Osteocyte (in vitro differentiated cells): Measurements from ENCODE around the gene ZNF385B. TPM values are rescaled to one million over a fixed set of nuclear protein-coding genes. Genes with fewer than 3 reads are reported as not detected.

Experiments used
- DNase-seq: peaks from one replicate; pipeline ENCODE4 v3.0.0; 2021; ENCODE audit warnings: mixed read lengths; ENCODE audit not compliant: unreplicated experiment; ENCODE audit errors: extremely low spot score
- H3K27ac Mint-ChIP-seq: one replicate; pipeline ENCODE4 v1.8.0; 2021; ENCODE audit warnings: mild to moderate bottlenecking, mixed read lengths; ENCODE audit not compliant: unreplicated experiment
- H3K27me3 Mint-ChIP-seq: one replicate; pipeline ENCODE4 v1.8.0; 2021; ENCODE audit warnings: mixed read lengths; ENCODE audit not compliant: unreplicated experiment
- H3K36me3 Mint-ChIP-seq: one replicate; pipeline ENCODE4 v1.8.0; 2021; ENCODE audit warnings: mixed read lengths; ENCODE audit not compliant: unreplicated experiment
- H3K4me1 Mint-ChIP-seq: one replicate; pipeline ENCODE4 v1.8.0; 2021; ENCODE audit warnings: mixed read lengths; ENCODE audit not compliant: unreplicated experiment
- H3K4me3 Mint-ChIP-seq: one replicate; pipeline ENCODE4 v1.8.0; 2021; ENCODE audit warnings: mild to moderate bottlenecking, moderate library complexity, mixed read lengths; ENCODE audit not compliant: unreplicated experiment
- H3K9me3 Mint-ChIP-seq: one replicate; pipeline ENCODE4 v1.8.0; 2021; ENCODE audit warnings: mixed read lengths; ENCODE audit not compliant: unreplicated experiment
- total RNA-seq: library from RNA; stranded (reverse); gene quantifications from 2 replicates; pipeline ENCODE4 v1.2.1, GENCODE V29; 2021
- TF ChIP-seq, protein P1 (sequence below): fragments of 200-600 bp; sonication (generic); IDR thresholded peaks from 2 replicates; pipeline ENCODE4 v1.5.0; 2021; ENCODE audit warnings: antibody characterized with exemption, mild to moderate bottlenecking, moderate library complexity

ZNF385B gene
- total RNA-seq, 1 donor from 2014 or later = 0.13 TPM

DNA sequence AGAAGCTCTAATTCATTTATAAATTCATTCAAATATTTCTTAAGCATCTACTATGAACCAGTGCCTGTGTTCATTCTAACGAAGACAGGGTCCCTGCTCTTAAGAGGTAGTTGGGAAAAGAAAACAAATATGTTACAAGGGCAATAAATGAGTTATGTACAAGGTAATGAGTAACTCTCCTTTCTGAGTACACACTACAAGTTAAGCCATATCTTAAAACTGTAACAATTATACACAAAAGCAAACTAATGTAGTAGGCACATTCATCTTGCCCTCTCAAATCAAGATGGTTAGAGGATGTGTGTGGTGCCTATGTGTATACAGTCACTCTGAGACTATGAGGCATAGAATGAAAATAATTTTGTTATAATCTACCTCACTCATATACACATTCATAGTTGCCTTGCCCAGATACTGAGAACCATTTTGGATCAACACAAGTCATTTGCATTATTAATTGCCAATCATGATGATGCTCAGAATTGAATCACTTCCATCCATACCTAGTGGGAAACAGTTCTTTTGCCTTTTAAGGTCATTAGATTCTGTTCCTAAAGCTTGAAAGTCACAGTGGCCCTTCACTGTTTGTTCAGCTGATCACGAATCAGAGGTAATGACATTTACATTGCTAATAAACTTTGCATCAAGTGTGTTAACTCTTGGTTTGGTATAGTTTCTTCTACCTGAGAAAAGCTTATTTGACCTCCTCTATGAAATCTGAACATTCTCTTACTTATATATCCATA is 283.1 kb downstream of the ZNF385B start:
- Mint-ChIP-seq H3K4me1 (peaks cover 10% of the 10 kb centered on the region), H3K27me3 (no peaks in the 10 kb centered on the region), H3K9me3 (peaks cover 3% of the 10 kb centered on the region), H3K27ac (no peak overlapping the region), H3K36me3 (no peaks in the 10 kb centered on the region), H3K4me3 (no peak overlapping the region)
- TF ChIP-seq, protein P1, sequence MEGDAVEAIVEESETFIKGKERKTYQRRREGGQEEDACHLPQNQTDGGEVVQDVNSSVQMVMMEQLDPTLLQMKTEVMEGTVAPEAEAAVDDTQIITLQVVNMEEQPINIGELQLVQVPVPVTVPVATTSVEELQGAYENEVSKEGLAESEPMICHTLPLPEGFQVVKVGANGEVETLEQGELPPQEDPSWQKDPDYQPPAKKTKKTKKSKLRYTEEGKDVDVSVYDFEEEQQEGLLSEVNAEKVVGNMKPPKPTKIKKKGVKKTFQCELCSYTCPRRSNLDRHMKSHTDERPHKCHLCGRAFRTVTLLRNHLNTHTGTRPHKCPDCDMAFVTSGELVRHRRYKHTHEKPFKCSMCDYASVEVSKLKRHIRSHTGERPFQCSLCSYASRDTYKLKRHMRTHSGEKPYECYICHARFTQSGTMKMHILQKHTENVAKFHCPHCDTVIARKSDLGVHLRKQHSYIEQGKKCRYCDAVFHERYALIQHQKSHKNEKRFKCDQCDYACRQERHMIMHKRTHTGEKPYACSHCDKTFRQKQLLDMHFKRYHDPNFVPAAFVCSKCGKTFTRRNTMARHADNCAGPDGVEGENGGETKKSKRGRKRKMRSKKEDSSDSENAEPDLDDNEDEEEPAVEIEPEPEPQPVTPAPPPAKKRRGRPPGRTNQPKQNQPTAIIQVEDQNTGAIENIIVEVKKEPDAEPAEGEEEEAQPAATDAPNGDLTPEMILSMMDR = no peak
- no peak for DNase-seq

GRCh38 chr2:179574061-179574519 is 287.3 kb downstream of the ZNF385B start:
- DNase-seq = no peak
- H3K27me3 Mint-ChIP-seq = no peaks in the 10 kb centered on the region
- no peaks in the 10 kb centered on the region for H3K36me3 Mint-ChIP-seq
- H3K4me3 Mint-ChIP-seq = no peak overlapping the region
- TF ChIP-seq, protein P1 = no peak
- H3K4me1 Mint-ChIP-seq = peaks cover 6% of the 10 kb centered on the region
- no peak overlapping the region for H3K27ac Mint-ChIP-seq
- no peaks in the 10 kb centered on the region for H3K9me3 Mint-ChIP-seq

DNA sequence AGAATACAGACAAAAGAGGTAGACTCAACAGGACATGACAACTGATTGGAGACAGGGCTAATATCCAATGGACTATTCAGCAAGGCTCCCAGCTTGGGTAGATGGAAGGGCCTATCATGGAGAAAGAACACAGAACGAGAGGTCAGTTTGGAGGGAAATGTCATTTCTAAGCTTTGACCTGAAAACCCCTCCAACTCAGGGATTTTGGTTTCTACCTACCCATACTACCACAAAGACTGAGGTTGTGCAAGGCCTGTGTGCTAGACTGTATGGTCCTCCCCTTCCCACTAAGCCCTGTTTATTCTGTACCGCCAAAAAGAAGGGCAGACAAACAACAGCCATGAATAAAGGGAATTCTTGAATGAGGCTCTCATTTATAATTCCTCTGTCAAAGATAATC is 288.9 kb downstream of the ZNF385B start:
- Mint-ChIP-seq H3K9me3 (no peaks in the 10 kb centered on the region), H3K4me1 (peaks cover 14% of the 10 kb centered on the region), H3K27ac (no peak overlapping the region), H3K4me3 (no peak overlapping the region), H3K36me3 (no peaks in the 10 kb centered on the region), H3K27me3 (no peaks in the 10 kb centered on the region)
- no peak for DNase-seq
- TF ChIP-seq, protein P1 = no peak

GRCh38 chr2:179571721-179572120 is 289.7 kb downstream of the ZNF385B start:
- Mint-ChIP-seq H3K9me3 (no peaks in the 10 kb centered on the region), H3K27ac (no peak overlapping the region), H3K4me1 (peaks cover 14% of the 10 kb centered on the region), H3K27me3 (no peaks in the 10 kb centered on the region), H3K36me3 (no peaks in the 10 kb centered on the region), H3K4me3 (no peak overlapping the region)
- no peak for DNase-seq
- TF ChIP-seq, protein P1 = no peak

- Mint-ChIP-seq H3K9me3 (no peaks in the 10 kb centered on the region), H3K36me3 (no peaks in the 10 kb centered on the region), H3K27me3 (no peaks in the 10 kb centered on the region), H3K4me1 (peaks cover 14% of the 10 kb centered on the region), H3K27ac (no peak overlapping the region), H3K4me3 (no peak overlapping the region)
- DNase-seq = no peak
- TF ChIP-seq, protein P1 = no peak
Measured at GRCh38 chr2:179571252-179571651, 290.2 kb downstream of the ZNF385B start.
